GM18909 (cell line): ENCODE measurements around the gene ROBO2.

Source experiments
- ATAC-seq: cut with Tn5 transposase; IDR thresholded peaks from one replicate; pipeline ENCODE4 v1.9.1; 2021; ENCODE audit warnings: mild to moderate bottlenecking; ENCODE audit not compliant: unreplicated experiment, poor library complexity

Gene ROBO2

DNA sequence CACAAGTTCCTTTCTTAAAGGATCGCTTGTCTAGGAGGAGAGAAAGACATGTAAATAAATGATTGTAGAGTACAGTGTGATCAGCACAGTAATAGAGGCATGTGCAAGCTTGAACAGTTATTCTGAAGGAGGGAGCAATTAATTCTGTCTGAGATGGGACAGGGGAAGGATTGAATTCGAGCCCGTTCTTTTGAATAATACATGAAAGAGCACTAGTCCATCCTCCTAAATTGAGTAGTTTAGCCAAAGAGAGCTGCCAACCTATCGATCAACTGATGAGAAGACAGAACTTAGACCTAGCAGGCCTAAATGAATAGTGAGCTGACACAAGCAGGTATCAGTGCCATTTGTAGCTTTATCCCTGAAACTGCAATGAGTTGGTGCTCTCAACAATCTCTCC is 142.4 kb downstream of the ROBO2 start:
- no peak for ATAC-seq

- no peak for ATAC-seq
Observed at GRCh38 chr3:77186319-77186718, 146.4 kb downstream of the ROBO2 start.

DNA sequence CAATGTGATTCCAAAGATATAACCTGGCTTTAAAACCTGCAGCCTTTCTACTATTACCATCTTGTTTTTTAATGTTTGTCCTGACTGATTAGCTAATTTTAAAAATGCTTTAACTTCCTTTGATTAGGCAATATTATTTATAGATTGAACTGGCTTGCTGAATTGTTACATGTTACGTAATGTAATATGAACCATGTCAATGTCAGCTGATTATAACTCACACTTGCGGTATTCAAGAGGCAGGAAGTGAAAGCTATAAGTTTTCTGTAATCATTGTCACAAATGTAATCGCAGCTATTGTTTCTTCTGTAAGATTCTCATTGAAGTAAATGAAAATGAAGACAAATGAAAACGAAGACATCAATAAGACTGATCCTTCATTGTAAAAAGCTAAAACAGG is 146.8 kb downstream of the ROBO2 start:
- ATAC-seq = no peak

GRCh38 chr3:77188210-77188609 is 148.3 kb downstream of the ROBO2 start:
- ATAC-seq = no peak

DNA sequence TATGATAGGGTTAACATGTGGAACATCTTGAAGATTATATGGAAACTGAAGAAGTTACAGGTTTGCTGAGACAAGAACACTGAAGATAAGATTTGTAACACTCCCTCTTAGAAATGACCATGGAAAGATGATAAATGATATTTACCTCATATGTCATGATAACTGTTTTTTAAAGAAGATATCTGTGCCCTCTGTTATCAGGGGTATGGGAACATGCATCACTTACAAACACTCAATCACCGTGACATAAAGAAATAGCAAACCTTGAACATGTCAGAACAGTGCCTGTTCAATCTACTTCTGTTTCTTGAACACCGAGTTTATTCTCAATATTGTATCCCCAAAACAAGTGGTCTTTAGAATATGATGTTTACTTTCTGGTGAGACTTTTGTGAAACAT is 149.4 kb downstream of the ROBO2 start:
- no peak for ATAC-seq

- no peak for ATAC-seq
Observed at GRCh38 chr3:77189684-77190083, 149.8 kb downstream of the ROBO2 start.

GRCh38 chr3:77190374-77190773 is 150.5 kb downstream of the ROBO2 start:
- no peak for ATAC-seq

DNA sequence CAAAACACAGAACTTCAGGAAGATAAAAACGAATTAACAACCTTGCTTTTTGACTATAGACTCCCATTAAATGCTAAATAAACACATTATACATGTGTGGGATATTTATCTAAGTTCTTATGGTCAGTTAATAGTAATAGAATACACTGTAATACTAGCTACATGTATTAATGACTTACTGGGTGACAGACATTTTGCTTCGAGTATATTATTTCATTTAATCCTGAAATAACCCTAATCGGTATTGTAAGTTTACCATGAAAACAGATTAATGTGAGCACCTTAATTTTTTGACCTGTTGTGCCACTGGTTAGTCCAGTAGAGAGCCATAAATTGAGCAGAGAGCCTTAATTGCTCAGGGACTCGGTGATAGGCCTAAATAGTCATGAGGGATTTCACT is 151.1 kb downstream of the ROBO2 start:
- ATAC-seq = no peak

DNA sequence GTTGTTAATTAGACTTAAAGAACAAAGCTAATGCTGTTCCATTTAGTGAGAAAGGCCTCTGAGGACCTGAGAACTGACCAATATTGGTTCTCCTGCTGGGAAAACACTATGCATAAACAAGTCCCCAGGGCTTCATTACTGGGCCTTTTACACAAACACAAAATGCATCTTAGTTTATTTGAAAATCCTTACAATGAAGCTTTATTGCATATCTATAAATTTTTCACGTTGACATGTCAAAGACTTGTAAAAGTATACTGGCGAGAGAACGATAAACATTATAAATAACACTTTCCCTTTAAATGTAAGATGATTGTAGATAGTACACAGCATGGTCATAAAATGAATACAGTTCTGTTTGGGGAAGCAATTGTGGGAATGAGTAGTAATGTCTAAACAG is 151.7 kb downstream of the ROBO2 start:
- ATAC-seq = no peak

DNA sequence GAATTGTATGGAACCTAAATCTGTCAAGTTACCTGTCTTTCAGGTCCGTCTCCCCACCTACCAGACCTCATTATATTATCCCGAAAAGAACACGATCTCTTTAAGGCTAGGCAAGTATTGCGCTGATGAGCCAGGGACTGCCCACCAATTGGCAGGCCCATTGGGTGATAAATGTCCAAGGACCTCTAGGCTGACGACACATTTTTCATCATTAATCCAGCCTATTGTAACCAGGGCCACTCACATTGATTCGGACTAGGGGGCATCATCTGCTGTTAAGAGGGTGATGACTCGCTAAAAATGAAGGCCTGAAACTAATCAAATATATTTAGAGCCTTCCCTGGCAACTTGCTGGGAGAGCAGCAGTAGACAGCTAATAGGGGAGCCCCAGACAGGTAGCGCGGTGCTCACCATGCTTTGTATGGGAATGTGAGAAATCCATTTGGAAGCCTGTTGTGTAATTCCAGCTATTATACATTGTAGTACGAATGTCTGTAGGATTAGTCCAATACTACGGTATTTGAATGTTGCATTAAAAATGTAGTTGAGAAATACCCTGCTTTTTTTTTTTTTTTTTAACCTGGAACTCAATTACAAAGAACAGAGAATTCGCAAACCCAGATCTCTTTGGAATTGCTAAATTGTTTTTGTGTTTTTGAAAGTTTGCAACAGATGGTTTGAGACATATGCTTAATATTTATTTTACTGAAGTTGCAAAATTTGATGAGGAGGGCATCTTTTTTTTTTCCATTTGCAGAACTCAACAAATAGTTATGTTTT is 156.1 kb downstream of the ROBO2 start:
- no peak for ATAC-seq

- ATAC-seq = no peak
Observed at GRCh38 chr3:77197408-77197807, 157.5 kb downstream of the ROBO2 start.

DNA sequence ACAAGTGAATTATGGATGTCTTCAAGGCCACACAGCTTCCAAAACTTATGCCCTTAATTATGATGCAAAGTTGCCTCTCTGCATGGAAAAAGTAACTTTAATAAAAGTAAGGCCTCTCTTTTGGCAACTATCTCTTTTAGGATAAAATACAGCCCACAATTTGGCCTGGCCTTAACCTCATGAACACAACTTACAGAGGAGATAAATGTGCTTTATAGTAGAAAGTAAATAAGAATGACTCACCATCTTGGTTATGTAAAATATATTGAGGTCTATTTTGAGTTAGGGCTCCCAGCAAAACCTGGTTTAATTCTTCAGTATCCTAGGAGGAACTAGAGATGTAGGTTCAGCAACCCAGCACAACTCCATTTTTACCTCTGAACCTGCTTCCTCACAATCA is 164.0 kb downstream of the ROBO2 start:
- ATAC-seq = no peak

GRCh38 chr3:77204788-77205187 is 164.9 kb downstream of the ROBO2 start:
- ATAC-seq = no peak

DNA sequence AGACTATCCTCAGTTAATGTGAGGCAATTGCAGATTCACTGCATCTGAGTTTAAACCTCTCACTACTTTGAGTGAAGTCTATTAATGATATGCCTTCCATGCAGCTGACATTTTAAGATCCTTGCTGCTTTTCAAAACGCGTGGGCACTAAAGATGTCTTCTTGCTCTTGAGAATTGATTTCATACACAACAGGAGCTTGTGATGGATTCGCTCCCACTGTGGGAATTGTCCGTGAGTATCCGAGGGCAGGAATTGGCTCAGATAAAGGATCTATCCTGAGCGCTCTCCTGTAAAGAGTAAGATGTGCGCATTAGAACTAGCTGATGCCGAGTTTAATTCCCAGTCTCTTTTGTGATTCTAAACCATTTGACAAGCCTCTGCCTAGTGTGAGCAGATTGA is 167.9 kb downstream of the ROBO2 start:
- ATAC-seq = no peak

GRCh38 chr3:77222701-77223100 is 182.8 kb downstream of the ROBO2 start:
- no peak for ATAC-seq

GRCh38 chr3:77227567-77227966 is 187.7 kb downstream of the ROBO2 start:
- ATAC-seq = no peak

GRCh38 chr3:77232557-77232956 is 192.7 kb downstream of the ROBO2 start:
- ATAC-seq = no peak

- no peak for ATAC-seq
Observed at GRCh38 chr3:77234004-77234403, 194.1 kb downstream of the ROBO2 start.

DNA sequence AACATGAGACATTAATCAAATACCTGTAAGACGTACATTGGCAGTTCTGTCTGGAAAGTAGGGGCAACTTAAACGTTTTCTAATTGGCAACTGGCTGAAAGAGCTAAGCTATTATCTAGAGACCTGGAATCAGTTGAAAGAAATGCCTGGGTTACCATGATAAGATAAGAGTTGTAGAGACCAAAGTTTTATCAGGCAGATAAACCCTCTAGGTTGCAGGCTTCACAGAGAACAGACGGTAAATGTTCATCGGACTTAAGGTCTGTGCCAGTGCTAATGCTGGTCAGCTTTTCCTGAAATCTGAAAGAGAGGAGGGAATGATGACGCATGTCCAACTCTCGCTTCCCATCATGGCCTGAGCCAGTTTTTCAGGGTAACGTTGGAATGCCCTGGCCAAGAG is 196.2 kb downstream of the ROBO2 start:
- no peak for ATAC-seq

- no peak for ATAC-seq
Observed at GRCh38 chr3:77240072-77240650, 200.3 kb downstream of the ROBO2 start.

- ATAC-seq = no peak
Observed at GRCh38 chr3:77242371-77242770, 202.5 kb downstream of the ROBO2 start.

GRCh38 chr3:77244981-77245380 is 205.1 kb downstream of the ROBO2 start:
- no peak for ATAC-seq
